Measurements from ENCODE around the gene SSH3.
A peak's percentile ranks its signal among the peaks of the same experiment; 100 is the strongest.

Gene SSH3

DNA sequence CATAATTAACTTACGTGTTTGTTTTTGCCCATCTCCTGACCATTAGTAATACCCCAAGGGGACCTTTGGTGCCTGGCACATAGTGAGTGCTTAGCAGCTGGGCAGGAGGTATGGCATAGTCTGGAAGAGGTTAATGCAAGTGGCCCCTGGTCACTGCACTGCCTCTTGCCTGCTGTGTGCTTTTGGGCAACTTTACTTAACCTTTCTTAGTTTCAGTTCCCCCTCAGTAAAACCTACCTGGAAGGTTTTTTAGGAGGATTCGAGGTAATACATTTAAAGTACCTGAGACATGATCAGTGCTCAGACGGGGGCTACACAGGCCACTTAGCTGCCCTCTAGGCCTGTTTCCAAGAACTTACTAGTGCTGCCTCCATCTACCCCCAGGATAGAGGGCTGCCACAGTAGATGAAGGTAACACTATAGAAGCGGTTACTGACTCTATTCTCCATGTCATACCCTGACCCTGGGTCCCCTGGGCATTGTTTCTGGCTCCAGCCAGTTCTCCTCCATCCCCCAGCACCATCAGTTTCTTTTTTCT is 46.7 kb downstream of the SSH3 start:
- no peak for DNase-seq

- peak; percentile 69 for DNase-seq
These were observed 48.1 kb downstream of the SSH3 start for GRCh38 chr11:67351275-67352005.

DNA sequence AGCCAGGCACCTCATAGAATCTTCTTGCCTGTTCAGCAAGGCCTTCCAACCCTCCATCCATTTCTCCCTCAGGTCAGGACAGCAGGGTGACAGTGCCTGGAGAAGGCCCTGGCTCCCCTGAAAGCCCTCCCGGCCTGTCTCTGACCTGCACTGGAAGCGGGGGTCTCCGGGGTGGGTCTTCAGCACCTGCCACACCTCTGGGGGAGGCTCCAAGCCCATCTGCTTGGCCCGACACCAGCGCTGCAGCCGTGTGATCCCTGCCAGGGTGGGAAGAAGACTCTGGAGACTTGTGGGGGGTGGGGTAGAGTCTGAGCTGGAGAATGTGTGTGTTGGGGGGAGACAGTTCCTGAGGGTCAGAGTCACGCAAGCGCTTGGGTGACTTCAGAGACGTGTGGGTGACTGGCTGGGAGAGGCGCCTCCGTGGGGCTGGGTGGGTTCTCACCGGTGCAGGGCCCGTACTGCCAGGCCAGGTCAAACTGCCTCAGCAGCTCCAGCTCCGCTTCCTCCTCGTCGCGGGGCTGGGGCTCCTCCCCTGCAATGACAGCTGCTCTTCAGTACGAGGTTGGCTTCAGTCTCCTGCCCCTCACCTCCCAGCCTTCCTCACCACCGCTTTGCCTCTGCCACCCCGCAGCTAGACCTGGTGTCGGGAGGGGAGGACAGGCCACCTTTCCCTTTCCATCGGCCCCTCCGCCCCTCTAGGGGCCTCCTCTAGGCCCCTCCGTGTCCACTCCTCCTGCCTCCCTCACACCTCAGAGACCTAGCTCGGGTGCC is 49.4 kb downstream of the SSH3 start:
- DNase-seq = no peak

- peak; percentile 92 for DNase-seq
These were observed 50.2 kb downstream of the SSH3 start, which contains the start of gene POLD4 for GRCh38 chr11:67353317-67354074. TSS of gene POLD4 (minus strand) at chr11:67353546. CDS start at chr11:67353399, 147 bp downstream.

DNA sequence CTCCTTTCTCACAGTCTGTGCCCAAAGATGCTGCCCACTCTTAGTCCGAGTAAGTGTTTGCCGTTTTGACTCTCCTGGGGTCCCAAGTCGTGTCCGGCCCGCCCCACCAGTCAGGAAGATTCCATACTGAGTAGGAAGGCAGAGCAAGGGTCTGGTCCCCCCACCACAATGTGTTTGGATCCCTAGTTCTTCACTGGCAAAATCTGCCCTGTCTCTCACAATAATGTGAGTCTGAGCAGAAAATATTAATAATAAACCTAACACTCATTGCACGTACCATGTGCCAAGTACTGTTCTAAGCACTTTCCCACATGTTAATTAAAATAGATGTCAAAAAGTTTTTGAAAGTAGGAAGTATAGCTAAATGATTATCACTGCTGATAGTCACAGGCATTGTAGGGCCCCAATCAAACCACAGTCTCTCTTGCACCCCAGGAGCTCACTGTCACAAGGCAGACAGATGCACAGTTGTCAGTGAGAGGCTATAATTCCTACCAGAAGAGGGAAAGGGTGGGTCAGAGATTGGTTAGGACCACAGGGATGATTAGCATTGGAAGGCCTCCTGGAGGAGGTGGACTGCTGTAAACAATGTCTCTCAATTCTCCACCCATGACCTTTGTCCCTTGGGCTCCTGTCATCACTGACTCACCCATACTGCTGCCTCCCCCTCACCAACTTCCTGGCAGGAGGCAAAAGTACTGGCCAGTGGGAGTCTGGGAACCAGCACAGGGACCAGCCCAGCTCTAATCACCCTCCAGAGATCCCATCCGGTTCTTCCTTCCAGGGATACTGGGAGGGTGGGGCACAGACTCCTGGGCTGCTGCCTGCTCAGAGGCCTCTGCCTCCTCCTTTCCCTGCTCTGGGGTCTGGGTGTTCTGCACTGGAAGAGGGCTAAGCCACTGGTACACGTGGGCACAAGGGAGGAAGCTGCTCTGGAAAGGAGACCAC is 51.0 kb downstream of the SSH3 start:
- DNase-seq = peak; percentile 97

DNA sequence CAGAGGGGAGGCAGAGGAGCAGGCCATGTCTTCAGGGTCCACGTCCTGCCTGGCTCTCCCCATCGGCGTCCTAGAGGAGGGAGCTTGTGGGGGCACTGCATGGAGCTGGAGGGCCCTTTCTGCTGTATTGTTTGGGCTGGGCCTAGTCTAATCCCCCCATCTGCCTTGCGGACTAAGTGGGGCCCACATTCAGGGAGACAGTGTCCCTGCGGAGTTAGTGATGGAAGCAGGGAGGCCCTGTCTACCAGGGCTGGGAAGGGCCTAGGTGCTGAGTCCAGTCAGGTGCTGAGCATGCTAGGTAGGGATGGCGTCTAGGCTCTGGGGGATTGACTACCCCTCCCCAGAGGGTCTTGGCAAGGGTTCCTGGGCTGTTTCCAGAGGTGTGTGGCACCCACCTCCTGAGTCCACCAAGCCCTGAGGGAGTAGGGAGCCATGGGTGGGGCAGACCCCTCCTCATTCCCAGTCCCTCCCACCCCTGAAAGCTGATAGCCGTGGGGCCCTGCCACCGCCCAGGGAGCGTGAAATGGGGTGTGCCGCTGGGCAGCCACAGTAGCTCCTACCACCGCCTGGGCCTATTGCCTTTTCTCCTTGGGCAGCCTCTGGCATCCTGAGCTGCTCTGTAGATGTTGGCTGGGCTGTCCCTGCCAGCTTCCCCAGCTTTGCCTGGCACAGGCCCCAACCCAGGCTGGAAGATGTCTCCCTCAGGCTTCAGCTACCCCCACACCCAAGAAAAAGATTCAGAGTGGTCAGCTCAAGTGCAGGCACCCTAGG is 51.9 kb downstream of the SSH3 start:
- DNase-seq = no peak

DNA sequence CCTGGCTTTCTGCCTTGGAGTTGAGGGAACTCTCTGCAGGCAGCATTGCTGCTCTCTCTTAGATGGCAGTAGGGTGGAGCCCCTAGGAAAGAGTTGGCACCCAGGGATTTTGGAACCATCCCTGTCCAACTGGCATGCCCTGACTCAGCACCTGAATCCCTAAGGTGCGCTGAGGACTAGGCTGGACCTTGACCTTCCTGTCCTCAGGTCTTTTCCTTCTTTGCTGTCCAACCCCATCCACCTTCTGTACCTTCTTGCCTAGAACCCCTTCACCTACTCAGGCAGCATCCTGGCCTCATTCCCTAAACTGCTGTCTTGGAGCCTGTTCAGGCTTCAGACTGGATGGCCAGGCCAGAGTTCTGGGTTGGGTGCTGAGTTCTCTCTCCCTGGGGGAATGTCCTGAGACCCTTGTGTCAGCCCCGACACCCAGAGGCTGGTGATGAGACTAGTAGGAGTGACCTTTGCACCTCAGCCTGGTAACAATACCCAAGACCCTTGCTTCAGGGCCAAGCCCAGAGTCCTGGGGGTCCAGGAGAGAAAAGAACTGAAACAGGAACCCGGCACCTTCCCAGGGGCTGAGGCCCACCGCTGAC is 52.6 kb downstream of the SSH3 start:
- DNase-seq = no peak

DNA sequence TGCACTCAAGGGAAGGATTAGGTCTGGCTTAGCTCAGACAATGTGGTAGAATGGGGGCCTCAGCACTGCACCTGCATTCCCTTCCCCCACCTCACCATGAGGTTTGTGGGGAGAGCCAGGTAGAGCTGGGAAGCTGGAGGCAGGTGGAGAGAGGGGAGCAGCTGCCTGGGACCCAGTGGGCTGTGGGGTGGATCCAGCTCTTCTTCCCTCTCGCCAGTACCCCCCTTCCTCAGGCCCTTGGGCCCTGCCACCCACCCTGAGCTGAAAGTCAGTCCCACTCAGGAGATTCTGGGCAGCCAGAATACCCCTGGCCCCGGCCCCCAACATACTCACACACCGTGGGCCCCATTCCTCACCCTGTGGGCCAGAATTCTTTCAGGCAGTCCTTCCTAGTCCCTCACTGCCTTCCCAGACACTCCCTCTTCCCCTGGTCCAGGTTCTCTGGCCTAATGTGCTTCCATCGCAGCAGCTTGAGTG is 53.1 kb downstream of the SSH3 start:
- DNase-seq = no peak

GRCh38 chr11:67356864-67357561 is 53.7 kb downstream of the SSH3 start:
- DNase-seq = peak; percentile 67

DNA sequence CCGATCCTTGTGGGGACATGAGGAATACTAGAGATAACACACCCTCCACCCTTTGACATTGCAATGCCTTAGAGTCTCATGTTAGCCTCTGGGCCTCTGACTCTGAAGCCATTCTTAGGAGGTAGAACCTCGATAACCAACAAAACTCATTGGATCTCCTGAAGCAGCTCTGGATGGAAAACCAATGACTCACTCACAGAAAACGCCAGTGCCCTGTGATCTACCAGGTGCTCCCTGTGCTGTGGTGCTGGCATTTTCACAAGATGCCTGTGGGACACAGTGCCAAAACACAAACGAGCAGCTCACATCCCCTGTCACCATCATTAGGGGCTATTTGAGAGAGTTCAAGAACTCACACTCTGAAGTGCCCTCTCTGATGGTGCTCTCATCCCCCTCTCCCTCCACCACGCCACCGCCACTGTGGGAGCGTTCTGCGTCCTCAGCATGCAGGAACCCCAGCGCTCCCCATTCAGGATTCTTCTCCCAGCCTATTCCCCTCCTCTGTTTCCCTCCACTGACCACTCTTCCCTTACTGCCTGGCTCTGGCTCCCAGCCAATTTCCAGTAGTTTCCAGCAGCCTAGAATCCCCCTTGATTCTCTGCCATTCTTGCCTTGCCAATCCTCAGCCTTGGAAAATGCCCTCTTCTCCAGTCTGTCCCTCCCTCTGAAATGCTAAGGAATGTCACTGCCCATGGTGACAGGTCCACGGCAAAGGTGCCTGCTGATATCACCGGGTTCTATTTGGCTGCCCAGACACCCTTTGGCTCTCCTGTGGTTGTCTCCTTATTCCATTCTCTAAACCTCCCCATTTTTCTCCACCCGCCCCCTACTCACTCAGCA is 54.7 kb downstream of the SSH3 start:
- peak; percentile 70 for DNase-seq

Data from NCI-H226 (cell line).